HG02970 (cell line): ENCODE data around the gene KIAA1586.
"Not testable (repeated sequence)": the region's sequence is repeated elsewhere in the genome, so short reads cannot be mapped to it uniquely, and the experiment has no call there.

ENCODE experiments used
- ATAC-seq: cut with Tn5 transposase; IDR thresholded peaks from one replicate; pipeline ENCODE4 v1.9.1; 2021; ENCODE audit warnings: mild to moderate bottlenecking, moderate library complexity, moderate number of reproducible peaks; ENCODE audit not compliant: unreplicated experiment, low FRiP score

KIAA1586 gene

GRCh38 chr6:57046332-57047256 is at the start of gene KIAA1586:
Gene KIAA1586 (plus strand): TSS chr6:57046693. CDS start chr6:57046756, 63 bp downstream.
- peak; percentile 86 for ATAC-seq

- ATAC-seq = no peak
These were observed 47.4 kb upstream of the KIAA1586 start for GRCh38 chr6:56999049-56999448.

GRCh38 chr6:56999748-57000147 is 46.7 kb upstream of the KIAA1586 start:
- ATAC-seq = not testable (repeated sequence)

DNA sequence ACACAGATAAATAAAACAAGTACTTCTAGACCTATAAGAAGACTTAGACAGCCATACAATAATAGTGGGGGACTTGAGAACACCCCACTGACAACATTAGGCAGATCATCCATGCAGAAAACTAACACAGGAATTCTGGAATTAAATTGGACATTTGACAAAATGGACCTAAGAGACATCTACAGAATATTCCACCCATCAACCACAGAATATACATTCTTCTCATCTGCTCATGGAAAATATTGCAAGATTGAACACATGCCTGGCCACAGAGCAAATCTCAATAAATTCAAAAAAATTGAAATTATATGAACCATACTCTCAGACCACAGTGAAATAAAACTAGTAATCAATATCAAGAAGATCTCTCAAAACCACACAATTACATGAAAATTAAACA is 44.3 kb upstream of the KIAA1586 start:
- no peak for ATAC-seq

- ATAC-seq = no peak
These were observed 42.2 kb upstream of the KIAA1586 start for GRCh38 chr6:57004292-57004691.

DNA sequence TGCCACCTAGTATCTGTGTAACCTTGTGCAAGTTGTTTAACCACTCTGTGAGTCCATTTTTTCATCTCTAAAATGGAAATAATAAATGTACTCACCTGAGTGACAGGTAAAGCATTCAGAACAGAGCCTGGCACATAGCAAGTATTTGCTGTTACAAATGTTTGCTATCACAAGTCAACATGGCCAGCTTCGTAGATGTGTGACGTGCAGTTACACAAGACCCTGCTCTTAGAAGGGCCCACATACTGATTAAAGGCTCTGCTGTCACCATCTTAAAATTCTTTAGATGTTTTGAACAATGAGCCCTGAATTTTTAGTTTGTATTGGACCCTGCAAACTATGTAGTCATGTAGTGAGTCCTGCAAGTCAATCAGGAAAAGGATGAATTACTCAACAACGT is 40.4 kb upstream of the KIAA1586 start:
- ATAC-seq = no peak

- not testable (repeated sequence) for ATAC-seq
These were observed 38.4 kb upstream of the KIAA1586 start for GRCh38 chr6:57008069-57008468.

DNA sequence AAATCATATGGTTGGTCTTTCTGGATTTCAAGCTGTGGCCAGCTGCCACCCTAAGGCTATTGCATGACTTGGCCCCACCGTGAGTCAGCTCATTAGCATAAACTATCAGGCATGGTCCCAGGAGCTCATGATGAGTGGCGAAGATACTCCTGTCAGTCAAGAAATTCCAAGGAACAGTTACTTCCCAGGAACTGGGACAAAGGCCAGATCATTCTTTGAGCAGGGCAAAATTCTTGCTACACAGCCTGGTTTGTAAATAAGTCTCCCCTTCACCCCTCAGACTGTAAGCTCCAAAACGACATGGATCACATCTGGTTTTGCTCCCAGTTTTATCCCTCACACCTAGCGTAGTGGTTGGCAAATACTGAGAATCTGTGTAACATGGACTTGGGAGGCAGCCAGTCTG is 33.0 kb upstream of the KIAA1586 start:
- ATAC-seq = no peak

GRCh38 chr6:57017069-57017468 is 29.4 kb upstream of the KIAA1586 start:
- ATAC-seq = no peak

GRCh38 chr6:57017841-57018240 is 28.7 kb upstream of the KIAA1586 start:
- no peak for ATAC-seq

DNA sequence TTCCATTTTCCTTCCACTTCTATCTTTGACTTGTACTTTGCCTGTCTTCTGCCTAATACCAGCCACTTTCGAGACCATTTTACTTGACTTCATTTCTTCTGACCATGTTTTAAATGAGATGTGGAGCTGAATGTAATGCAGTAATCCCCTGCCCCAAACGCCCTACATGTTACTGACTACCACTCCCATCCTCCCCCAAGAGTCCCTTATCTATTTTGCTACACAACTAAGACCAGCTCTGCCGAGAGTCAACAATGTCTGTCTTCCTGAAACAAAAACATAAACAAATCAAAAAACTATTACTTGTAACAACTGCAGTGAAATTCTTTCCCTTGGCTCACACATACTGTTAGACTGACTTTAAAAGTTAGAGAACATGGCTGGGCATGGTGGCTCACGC is 27.1 kb upstream of the KIAA1586 start:
- ATAC-seq = no peak

DNA sequence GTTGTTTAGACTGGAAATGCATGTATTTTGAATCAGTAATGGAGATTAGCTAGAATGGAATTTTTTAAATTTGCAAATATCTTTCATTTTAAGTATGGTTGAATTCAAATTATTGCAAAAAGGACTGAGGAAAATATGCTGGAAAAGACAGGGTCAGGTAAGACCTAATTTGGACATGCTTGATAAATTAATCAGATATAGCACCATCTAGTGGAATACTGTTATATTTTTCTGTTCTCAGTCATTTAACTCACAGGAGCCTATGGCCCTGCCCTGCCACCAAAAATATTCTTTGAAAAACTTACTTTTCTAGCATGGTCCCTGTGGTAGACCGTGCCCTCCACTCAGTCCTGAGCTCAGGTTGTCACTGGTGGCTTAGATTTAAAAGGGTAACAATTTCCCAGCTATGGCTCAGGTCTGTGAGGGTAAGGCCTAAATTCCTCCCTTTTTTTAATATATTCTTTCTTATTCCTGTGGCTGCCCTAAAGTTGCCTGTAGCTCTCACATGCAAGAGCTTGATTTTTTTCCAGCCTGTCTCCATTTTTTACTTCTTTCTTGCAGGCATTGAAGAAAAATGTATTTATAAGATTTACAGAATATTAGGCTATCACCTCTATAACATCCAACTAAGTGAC is 25.3 kb upstream of the KIAA1586 start:
- no peak for ATAC-seq

- ATAC-seq = no peak
These were observed 22.2 kb upstream of the KIAA1586 start for GRCh38 chr6:57024321-57024720.

DNA sequence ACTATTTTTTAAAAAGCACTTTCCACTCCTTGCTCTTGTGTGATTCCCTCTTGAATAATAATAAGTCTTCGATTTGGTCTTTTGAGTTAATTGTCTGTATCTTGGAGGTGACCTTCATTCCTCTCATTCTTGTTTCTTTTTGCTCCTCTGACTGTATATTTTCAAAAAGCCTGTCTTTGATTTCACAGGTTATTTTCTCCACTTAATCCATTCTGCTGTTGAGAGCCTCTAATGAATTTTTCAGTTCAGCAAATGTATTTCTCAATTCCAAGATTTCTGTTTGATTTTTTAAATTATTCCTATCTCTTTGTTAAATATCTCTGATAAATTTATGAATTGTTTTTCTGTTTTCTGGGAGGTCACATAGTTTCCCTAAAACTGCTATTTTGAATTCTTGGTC is 21.7 kb upstream of the KIAA1586 start:
- ATAC-seq = no peak

- no peak for ATAC-seq
These were observed 20.5 kb upstream of the KIAA1586 start for GRCh38 chr6:57026001-57026400.

- no peak for ATAC-seq
These were observed 19.2 kb upstream of the KIAA1586 start for GRCh38 chr6:57027301-57027700.

DNA sequence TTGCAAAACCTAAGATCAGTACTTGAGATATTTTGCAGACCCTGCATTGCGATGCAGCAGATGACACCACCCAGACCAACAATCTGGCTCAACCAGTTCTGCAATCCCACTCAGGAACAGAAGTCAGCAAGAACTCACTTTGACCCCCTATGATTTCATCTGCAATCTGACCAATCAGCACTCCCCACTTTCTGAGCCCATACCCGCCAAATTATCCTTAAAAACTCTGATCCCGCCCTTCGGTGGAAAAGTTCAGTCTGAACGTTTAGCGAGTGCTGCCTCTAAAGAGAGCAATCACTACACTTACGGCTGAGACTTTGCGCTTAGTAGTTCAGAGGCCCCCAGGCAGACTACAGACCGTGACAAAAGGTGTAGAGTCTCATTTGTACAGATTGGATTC is 17.3 kb upstream of the KIAA1586 start:
- ATAC-seq = no peak

- no peak for ATAC-seq
These were observed 13.3 kb upstream of the KIAA1586 start for GRCh38 chr6:57033228-57033627.

GRCh38 chr6:57035549-57035948 is 10.9 kb upstream of the KIAA1586 start:
- ATAC-seq = no peak

DNA sequence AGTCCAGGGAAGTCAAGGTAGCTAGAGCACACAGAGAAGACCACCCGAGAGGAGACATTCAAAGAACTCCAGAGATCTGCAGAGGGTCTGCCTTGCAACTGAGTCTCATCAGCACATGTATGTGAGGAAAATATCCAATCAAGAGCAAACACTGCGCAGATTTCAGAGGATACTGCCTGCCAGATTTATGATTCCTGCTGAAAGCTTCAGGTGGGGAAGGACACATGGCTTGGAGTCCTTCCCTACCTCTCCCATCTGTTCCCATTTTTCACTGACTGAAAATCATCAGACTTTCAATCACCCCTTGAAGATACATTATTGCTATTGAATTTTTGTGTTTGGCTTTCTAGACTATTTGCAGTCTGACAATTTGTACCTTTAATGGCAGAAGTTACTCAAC is 7.6 kb upstream of the KIAA1586 start:
- ATAC-seq = no peak

DNA sequence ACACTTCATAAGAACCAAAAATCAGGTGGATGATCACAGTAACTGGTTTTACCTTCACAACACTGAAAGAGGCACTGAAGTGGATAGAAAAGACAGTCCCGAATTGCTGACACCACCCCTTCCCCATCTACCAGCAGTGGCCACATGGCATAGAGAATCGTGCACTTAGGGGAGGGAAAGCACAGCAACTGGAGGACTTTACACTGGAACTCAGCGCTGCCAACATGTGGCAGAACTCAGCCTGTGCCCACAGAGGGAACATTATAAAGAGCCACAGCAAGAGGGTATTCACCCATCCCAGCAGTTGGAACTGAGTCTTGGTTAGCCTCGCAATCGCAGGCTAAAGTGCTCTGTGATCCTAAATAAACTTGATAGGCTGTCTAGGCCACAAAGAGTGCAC is 6.5 kb upstream of the KIAA1586 start:
- ATAC-seq = no peak

- ATAC-seq = not testable (repeated sequence)
These were observed 2.4 kb upstream of the KIAA1586 start for GRCh38 chr6:57044061-57044460.
